H1 (cell line): ENCODE data around the gene ZNF750. TPM values are rescaled to one million over a fixed set of nuclear protein-coding genes. Genes with fewer than 3 reads are reported as not detected.

Source experiments
- FOSL1 ChIP-seq: IDR thresholded peaks from 2 replicates; pipeline ENCODE4 v1.6.1; 2011; ENCODE audit warnings: mild to moderate bottlenecking, low read depth, low read length, moderate library complexity; ENCODE audit not compliant: insufficient read depth
- HDAC2 ChIP-seq, 2 experiments: fragments of 300-600 bp in 1 of 2; sonication (generic) in 1 of 2; IDR thresholded peaks; 2 replicates each; pipeline ENCODE4 v1.6.1; 2011 to 2012; ENCODE audit warnings: low read depth in 2 of 2, low read length in 2 of 2, mild to moderate bottlenecking in 2 of 2, moderate library complexity in 2 of 2, borderline replicate concordance in 1 of 2, inconsistent platforms in 1 of 2
- SIN3A ChIP-seq, 2 experiments: IDR thresholded peaks in 1 of 2; conservative IDR thresholded peaks in 1 of 2; 2 replicates each; pipeline ENCODE4 v1.6.1; 2011 to 2012; ENCODE audit warnings: low read length in 2 of 2, improper control_type of control experiment in 1 of 2, low read depth in 1 of 2, mild to moderate bottlenecking in 1 of 2
- SP2 ChIP-seq: IDR thresholded peaks from 2 replicates; pipeline ENCODE4 v1.6.1; 2012; ENCODE audit warnings: mild to moderate bottlenecking, low read length, inconsistent platforms
- SUZ12 ChIP-seq: fragments of 200-600 bp; sonication (generic); IDR thresholded peaks from 2 replicates; pipeline ENCODE4 v1.6.1; 2012; ENCODE audit warnings: mild to moderate bottlenecking, inconsistent platforms, low read length, moderate library complexity, mixed read lengths
- polyA plus RNA-seq, 7 experiments: library from polyadenylated mRNA; depleted of rRNA in 3 of 7; stranded (reverse) in 5 of 7; unstranded in 2 of 7; fragments of >200 nt in 5 of 7; fragments of 200-250 nt in 2 of 7; gene quantifications; 1 replicate in 5 of 7; 2 replicates in 1 of 7; 4 replicates in 1 of 7; pipeline versions ENCODE4 v1.2.1 to v1.2.3, GENCODE V29; 2011 to 2013; ENCODE audit warnings: missing spikeins in 2 of 7, mixed read lengths in 2 of 7
- total RNA-seq: library from RNA; stranded (reverse); fragmentation: NEBNext Ultra II Directional; extraction: Animal tissue kit (Norgen Biotek cat#: 25700); gene quantifications from 2 replicates; pipeline ENCODE4 v1.2.1, GENCODE V29; 2021

The ZNF750 gene
- total and polyA plus RNA-seq, 2 of the 8 experiments (the other 6 are each of a cell fraction or from before 2014, with no cell fraction given): not detected

GRCh38 chr17:82806645-82807044 is 33.2 kb downstream of the ZNF750 start (continued):
- TF ChIP-seq SP2 (no peak), HDAC2 (IDR thresholded peaks at IDR 0.05; ENCODE audit: borderline replicate concordance in 1 of 2, low read depth in 2 of 2, low read length in 2 of 2) (no peak), FOSL1 (no peak), SUZ12 (no peak), SIN3A (conservative IDR thresholded peaks at IDR 0.05 in 1 of 2, IDR thresholded peaks at IDR 0.05 in 1 of 2; ENCODE audit: low read depth in 1 of 2, low read length in 2 of 2) (no peak)
